Panc1 (cell line): Measurements from ENCODE around the gene CFAP74.

Experiments used
- CTCF ChIP-seq: fragments of 450-650 bp; IDR thresholded peaks from 2 replicates; pipeline ENCODE4 v1.5.1; 2017; ENCODE audit warnings: mild to moderate bottlenecking
- REST ChIP-seq, 2 experiments: IDR thresholded peaks; 2 replicates each; pipeline ENCODE4 v1.6.1; 2011 to 2012; ENCODE audit warnings: low read depth in 2 of 2, control low read depth in 1 of 2, low read length in 1 of 2, mild to moderate bottlenecking in 1 of 2, moderate library complexity in 1 of 2; ENCODE audit not compliant: insufficient read depth in 1 of 2

GRCh38 chr1:1914101-1914970, 89.2 kb downstream of the CFAP74 start:
- TF ChIP-seq CTCF (no peak), REST (IDR thresholded peaks at IDR 0.05; ENCODE audit: insufficient read depth in 1 of 2, low read depth in 2 of 2, low read length in 1 of 2) (no peak)
